HG03571 (cell line): ENCODE results near the gene MCAM.

Experiments used
- ATAC-seq: cut with Tn5 transposase; IDR thresholded peaks from one replicate; pipeline ENCODE4 v1.9.1; 2021; ENCODE audit not compliant: unreplicated experiment

The MCAM gene, protein sequence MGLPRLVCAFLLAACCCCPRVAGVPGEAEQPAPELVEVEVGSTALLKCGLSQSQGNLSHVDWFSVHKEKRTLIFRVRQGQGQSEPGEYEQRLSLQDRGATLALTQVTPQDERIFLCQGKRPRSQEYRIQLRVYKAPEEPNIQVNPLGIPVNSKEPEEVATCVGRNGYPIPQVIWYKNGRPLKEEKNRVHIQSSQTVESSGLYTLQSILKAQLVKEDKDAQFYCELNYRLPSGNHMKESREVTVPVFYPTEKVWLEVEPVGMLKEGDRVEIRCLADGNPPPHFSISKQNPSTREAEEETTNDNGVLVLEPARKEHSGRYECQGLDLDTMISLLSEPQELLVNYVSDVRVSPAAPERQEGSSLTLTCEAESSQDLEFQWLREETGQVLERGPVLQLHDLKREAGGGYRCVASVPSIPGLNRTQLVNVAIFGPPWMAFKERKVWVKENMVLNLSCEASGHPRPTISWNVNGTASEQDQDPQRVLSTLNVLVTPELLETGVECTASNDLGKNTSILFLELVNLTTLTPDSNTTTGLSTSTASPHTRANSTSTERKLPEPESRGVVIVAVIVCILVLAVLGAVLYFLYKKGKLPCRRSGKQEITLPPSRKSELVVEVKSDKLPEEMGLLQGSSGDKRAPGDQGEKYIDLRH

DNA sequence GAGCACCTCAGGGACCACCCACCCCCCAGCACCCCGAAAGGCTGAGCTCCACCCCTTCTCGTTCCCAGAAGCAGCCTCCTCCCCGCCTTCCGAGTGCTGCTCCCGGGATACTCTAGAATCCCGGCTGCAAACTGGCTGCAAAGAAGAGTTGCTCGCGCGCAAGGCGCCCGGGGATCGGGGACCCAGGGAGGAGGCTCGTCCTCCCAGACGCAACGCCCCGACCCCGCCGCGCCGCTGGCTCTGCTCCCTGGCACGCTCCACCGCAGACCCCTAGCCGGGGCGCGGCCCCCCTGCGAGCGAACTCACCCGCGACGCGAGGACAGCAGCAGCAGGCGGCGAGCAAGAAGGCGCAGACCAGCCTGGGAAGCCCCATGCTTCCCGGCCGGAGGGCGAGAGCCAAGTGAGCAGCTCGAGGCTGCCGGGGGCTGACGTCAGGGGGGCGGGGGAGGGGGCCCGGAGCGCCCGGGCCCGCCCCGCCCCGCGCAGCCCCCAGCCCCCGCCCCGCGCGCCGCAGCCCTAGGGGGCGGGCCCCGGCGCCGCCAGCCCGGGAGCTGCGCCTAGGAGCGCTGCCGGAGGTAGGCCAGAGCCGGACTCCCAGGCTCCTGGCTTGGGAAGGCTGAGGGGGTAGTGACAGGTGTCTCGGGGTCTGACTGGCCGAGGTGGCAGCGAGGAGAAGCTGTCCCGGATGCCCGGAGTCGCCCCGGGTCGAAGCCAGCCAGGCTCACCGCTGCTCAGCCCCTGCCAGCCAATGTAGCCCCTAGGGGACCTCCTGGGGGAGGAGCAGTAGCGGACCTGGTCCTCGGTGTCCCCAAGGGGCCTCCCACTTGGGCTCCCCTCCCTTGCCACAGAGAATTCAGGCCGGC, at the start of gene MCAM:
MCAM (minus strand) TSS at position 402 of the 863 bp plus-strand sequence; CDS start at position 373, 29 bp downstream.
- no peak for ATAC-seq

GRCh38 chr11:119365071-119365591, 48.2 kb upstream of the MCAM start:
- ATAC-seq = no peak

- no peak for ATAC-seq
Observed at GRCh38 chr11:119363851-119364590, 47.1 kb upstream of the MCAM start.

GRCh38 chr11:119363081-119363850, 46.3 kb upstream of the MCAM start:
- ATAC-seq = no peak

GRCh38 chr11:119362741-119363080, 45.8 kb upstream of the MCAM start:
- no peak for ATAC-seq

- no peak for ATAC-seq
Observed at GRCh38 chr11:119361941-119362725, 45.2 kb upstream of the MCAM start.

GRCh38 chr11:119361056-119361787, 44.3 kb upstream of the MCAM start:
- no peak for ATAC-seq

DNA sequence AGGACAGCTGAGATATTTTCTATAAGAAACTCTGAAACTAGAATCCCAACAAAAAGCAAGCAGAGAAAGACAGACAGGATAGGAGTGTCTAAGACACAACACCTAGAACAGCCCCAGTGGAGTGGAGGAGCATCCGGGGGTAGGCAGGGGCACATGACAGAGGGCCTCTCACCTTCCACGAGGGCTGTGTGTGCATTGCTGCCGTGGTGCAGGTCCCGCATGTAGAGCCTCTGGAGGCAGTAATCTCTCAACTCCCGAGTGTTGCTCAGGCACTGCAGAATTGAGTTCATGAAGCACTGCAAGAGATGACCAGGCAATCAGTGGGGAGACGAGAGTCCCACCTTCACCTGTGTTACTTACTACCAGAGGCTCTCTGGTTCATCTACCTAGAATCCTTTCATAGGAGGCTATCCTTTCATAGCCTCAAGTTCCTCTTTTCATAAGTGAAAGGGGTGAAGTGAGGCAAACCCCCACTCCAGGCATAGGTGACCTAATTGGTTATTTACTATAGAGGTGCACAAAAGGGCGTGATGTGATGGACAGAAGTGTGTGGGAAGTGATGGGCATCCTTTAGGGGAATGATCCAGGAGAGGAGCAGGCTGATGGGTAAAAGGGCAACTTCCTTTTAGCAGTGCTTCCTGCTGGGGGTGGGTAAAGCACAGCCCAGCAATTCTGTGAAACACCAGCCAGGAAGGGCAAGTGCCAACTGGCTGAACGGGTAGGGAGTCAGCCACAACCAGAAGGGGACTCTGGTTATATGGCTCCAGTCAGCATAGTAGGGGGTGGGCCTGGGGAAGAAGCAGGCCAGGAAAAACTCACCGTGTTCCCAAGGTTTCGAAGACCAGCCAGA, 42.7 kb upstream of the MCAM start:
- ATAC-seq = no peak

DNA sequence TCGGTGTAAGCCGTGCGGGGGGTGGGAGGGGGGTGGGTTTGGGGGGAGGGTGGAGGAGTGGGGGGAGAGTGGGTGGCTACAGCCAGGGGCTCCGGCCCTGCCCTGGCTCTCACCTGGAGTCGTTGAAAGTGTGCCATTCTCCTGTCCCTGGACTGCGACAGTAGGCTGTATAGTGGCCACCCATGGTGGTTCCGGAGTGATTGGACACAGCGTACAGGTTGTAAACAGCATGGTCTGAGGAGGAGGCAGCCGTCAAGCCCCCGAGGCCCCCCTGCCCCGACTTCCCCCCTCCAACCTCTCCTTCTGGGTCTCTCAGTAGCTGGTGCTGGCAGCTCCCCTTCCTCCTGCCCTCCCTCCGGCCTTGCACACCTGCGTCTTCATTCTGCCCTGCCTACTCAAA, 40.1 kb upstream of the MCAM start:
- ATAC-seq = no peak

- peak; percentile 67 for ATAC-seq
Observed at GRCh38 chr11:119356349-119357031, 39.6 kb upstream of the MCAM start.

- ATAC-seq = no peak
Observed at GRCh38 chr11:119355091-119355843, 38.3 kb upstream of the MCAM start.

DNA sequence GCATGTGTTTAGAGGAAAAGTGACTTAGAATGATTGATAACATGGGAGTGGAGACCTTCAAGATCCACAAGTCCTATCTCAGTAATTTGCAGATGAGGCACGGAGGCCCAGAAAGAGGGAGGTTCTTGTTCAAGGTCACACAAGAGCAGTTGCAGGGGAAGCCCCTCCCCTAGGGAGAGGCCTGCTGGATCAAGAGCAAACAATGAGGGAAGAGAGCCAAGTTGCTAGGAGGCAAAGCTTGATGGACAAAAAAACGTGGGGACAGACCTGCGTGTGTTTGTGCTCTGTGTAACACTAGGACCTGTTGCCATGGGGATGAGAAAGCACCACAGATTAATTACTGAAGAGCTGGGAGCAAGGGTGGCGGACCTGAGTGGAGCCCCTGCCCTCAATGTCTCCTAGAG, 35.9 kb upstream of the MCAM start:
- ATAC-seq = no peak

- ATAC-seq = no peak
Observed at GRCh38 chr11:119351232-119351631, 34.3 kb upstream of the MCAM start.

DNA sequence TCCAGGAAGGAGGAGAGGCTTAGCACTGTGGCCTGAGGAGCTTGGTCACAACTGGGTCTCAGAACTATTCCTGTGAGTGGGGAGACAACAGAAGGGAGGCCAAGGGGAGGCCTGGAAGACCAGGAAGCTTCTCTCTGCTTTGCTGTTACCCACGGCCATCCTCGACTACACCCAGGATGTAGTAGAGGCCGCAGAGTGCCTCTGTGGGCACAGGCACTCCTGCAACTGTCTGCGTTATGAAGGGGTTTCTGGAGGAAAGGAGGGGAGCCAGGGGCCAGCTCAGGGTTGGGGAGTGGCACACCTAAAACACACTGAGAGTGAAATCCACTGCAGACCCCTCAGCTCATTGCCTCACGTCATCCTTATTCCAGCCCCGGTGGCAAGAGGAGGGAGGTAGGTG, 33.4 kb upstream of the MCAM start:
- ATAC-seq = no peak

DNA sequence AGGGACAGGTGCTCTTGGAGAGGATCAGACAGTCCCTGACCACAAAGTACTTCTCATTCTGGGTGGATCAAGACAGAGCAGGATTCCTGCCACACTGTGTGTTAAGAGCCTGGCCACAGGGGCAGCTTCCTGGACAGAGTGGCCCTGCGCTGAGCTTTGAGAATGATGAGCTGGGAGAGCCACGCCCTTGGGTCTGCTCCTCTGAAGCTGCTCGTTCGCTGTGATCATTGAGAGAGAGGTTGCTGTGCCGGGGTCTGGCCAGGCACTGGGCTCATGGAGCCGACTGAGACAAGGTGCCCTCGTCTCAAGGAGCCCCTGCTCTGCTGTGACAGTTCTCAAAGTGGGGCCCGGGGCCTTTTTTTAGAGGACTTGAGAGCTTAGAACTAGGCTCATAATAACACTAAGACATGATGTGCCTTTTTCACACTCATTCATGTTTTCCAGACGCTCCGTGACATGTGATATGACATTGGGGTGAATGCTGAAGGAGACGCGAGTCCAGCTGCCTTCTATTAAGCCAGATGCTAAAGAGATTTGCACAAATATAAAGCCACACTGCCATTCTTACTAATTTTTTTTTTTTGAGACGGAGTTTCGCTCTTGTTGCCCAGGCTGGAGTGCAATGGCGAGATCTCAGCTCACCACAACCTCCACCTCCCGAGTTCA, 31.1 kb upstream of the MCAM start:
- no peak for ATAC-seq

DNA sequence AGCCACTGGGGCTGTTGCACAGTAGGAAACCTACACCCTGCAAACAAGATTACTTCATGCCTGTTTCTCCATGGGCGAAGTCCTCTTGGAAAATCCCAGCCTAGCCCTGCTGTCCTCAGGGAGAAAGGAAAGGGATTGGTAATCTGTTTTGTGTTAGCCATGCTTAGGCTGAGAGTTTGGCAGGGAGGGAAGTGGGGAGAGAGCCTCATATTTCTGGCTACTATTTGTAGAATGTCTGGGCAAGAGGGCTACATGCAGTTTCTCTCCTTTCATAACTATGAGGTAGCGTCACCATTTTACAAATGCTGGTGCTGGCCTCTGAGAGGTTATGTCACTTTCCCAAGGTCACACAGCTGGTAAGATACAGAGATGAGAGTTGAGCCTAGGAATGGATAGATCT, 30.3 kb upstream of the MCAM start:
- ATAC-seq = no peak
